NK-92 (cell line): ENCODE measurements around the gene FAM32A.
"Not testable (repeated sequence)": the region's sequence is repeated elsewhere in the genome, so short reads cannot be mapped to it uniquely, and the experiment has no call there.

ENCODE experiments used
- DNase-seq: peaks from one replicate; lab custom pipeline; 2025; ENCODE audit not compliant: unreplicated experiment; lab: John Stamatoyannopoulos, UW

Gene FAM32A

DNA sequence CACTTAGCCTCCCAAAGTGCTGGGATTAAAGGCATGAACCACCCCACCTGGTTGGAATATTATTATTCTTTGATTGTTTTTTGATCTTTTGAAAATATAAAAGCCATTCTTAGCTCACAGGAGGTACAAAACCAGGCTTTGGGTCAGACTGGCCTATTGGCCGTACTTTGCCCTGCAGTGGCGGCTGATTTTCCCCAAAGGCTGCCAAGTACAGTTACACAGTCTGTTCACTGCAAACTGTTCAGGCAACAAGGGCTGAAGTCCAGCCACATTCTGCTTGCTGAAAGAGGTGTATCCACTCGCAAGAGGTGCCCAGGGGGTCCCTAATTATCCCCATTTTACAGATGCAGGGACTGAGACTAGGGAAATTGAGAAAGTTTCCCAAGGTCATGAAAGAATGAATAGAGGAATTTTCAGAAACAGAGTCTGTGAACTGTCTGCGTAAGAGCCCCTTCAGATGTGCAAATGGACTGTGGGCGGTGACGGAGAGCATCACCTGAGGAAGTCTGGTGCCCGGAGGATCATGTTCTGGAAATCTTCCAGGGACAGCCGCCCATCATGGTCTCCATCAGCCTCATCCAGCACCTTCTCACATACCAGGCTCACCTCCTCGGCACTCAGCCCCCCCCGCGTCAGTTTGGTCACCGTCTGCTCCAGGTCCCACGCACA lies 20.9 kb upstream of the FAM32A start:
- no peak for DNase-seq

DNA sequence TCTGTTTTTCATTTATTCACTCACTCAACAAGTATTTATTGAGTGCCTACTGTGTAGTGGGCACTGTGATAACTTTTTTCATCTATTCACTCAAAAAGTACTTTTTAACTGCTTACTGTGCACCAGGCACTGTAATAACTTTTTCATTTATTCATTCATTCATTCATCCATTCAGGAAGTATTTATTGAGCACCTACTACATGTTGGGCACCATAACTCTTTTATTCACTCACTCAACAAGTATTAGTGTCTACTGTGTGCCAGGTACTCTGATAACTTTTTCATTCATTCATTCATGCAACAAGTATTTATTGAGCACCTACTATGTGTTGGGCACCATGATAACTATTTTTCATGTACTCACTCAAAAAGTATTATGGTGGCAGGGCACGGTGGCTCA lies 18.8 kb upstream of the FAM32A start:
- DNase-seq, result no peak

DNA sequence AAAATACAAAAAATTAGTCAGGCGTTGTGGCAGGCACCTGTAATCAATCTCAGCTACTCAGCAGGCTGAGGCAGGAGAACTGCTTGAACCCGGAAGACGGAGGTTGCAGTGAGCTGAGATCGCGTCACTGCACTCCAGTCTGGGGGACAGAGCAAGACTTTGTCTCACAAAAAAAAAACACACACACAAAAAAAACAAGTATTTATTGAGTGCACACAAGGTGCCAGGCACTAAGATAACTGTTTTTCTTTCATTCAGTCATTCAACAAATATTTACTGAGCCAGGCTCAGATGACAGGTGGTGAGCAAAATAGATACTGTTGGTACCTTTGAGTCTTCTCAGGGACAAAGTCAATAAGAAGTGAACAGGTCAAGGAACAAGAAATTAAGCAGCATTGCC lies 18.2 kb upstream of the FAM32A start:
- DNase-seq, result no peak

DNA sequence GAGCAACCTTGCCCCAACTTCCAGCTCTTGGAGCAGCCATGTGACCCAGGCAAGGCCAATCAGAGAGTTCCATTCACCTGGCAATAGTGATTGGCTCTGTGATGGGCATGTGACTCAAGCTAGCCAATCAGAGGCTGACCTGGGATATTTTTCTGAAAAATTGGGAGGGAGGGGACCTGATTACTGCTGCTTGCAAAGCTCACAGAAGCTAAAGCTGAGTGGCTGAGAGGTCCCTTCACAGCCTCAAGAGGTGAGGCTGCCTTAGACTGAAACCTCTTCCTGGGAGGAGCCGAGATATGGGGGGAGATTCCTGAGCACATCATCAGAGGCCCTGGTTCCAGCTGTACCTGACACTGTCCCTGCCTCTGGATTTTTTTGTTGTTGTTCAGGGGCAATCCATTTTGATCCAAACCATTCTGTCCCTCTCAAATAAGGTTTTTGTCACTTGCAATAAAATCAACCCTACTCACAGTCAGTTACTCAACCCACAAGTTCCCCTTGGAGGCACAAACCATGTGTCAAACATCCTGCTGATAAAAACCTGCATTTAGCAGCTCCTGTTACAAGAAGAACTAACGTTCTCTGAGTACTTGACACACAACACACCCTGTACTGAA lies 16.6 kb upstream of the FAM32A start:
- no peak for DNase-seq

DNA sequence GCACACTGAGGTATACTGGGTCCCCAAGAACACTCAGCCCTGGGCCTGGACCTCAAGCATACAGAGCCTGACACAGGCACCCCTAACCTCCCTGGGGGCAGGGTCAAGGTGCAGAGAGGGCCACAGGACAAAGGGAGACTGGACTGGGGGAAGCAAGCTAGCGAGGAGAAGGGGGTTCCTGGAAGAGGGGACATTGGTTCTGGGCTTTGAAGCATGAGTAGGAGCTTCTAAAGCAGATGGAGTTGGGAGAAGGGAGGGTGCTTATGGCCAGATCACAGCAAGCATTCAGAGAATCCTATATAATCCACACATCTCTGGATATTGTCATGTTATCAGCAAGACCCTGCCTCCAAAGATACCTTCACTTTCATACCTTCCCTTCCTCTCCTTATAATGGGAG lies 15.1 kb upstream of the FAM32A start:
- DNase-seq, result no peak

DNA sequence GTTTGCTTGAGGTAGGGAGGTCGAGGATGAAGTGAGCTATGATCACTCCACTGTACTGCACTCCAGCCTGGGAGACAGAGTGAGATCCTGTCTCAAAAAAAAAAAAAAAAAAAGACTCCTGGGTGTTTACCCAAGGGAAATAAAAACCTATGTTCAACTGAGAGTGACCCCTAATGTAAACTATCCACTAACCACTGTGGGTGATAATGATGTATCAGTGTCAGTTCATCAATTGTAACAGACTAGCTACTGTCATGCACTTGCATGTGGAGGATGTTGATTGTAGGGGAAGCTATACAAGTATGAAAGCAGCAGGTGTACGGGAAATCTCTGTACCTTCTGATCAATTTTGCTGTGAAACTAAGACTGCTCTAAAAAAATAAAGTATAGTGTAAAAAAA lies 9.3 kb upstream of the FAM32A start:
- no peak for DNase-seq

DNA sequence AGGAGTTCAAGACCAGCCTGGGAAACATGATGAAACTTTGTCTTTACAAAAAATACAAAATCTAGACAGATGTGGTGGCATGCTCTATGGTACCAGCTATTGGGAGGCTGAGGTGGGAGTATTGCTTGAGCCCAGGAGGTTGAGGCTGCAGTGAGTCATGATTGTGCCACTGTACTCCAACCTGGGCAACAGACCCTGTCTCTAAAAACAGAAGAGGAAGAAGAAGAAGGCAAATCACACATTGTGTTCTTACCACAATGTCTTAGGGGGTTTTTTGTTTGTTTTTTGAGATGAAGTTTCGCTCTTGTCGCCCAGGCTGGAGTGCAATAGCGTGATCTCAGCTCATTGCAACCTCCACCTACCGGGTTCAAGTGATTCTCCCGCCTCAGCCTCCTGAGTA lies 6.3 kb upstream of the FAM32A start:
- not testable (repeated sequence) for DNase-seq

DNA sequence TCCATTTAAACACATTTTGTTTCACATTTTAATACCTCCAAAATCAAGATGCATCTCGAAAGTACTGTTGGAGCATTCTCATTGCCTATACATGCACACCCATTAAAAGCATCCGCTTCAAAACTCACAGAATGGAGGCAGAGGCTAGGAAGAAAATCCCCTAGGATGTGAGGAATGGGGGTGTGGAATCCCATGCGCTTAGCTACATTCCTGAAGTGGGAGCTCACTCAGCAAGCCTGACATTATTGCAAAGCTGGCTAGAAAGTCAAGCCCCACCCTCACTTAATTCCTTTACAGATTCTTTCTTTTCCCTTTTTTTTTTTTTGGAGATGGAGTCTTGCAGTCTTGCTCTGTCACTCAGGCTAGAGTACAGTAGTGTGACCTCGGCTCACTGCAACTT lies 4.6 kb upstream of the FAM32A start:
- no peak for DNase-seq

DNA sequence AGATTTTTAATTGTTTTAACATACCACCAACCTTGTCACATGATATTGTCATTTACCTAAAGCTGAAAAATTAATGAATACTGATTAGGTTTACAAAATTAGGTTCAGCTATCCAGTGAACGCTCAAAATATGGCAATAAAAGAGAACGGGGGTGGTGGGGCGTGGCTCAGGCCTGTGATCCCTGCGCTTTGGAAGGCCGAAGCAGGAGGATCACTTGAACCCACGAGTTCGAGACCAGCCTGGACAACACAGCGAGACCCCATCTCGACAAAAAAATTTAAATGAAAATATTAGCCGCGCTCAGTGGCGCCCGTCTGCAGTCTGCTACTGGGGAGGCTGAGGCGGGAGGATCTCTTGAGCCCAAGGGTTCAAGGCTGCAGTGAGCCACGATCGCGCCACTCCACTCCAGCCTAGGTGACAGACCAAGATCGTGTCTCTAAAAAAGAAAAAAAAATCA lies 516 bp upstream of the FAM32A start:
- no peak for DNase-seq

DNA sequence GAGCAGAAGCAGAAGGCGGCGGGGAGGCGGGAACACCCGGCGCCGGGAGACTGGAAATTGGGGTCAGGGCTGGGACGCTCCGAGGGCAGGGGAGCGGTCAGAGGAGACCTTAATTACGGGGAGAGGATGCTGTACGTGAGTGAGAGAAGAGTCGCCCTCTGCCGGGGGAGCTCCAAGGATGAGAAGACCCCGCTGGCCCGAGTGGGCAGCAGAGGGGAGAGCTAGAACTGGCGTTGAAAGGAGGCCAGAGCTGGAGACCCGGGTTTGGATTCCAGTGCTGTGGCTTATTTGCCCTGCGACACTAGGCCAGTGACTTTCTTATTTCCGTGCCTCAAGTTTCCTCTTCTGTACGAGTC lies 536 bp downstream of the FAM32A start:
- DNase-seq, result no peak

DNA sequence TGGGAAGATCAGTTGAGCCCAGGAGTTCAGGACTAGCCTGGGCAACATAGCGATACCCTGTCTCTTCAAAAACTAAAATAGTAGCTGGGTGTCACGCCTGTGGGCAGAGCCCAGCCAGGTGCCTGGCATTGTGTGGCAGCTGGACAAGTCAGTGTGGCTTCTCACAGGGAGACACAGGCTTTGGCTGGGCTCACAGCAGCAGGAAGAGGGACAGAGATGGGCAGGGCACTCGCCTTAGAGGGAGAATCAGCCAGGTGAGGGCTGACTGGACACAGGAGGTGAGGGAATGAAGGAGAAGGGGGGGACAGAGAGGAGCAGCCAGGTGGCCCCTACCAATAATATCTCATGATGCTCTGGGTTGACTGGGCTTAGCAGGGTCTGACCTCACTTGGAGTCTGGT lies 3.3 kb downstream of the FAM32A start:
- DNase-seq, result no peak

DNA sequence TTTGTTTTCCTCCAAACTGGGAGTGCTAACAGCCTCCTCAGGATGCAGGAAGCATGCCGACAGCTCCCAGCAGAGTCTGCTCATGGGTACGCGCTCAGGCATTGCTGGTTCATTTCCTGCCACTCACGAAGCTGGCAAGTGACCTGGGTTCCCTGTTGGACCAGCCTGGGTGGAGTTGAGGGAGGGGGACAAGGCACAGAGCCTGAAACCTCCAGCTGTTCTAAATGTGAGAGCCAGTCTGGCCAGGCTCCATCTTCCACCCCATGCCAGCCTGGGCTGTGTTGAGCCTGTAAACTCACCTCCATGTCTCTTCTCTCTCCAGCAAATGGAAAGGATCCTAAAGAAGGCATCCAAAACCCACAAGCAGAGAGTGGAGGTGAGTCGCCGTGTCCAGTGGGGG lies 5.0 kb downstream of the FAM32A start:
- DNase-seq, result no peak

DNA sequence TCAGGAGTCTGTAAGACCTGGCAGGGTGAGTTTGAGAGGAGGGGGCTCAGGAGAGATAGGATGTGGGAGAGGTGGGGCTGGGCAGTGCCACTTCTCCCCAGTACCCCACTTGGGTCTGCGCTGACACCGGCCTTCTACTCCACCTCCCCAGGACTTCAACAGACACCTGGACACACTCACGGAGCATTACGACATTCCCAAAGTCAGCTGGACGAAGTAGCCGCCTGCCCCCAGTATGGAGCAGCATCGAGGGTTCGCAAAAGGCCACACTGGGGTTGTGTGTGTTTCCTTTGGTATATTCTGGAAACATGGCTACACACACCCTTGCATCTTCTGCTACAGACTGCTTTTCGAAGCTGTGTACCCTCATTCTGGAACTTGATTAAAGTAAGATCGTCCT lies 5.5 kb downstream of the FAM32A start:
- no peak for DNase-seq

DNA sequence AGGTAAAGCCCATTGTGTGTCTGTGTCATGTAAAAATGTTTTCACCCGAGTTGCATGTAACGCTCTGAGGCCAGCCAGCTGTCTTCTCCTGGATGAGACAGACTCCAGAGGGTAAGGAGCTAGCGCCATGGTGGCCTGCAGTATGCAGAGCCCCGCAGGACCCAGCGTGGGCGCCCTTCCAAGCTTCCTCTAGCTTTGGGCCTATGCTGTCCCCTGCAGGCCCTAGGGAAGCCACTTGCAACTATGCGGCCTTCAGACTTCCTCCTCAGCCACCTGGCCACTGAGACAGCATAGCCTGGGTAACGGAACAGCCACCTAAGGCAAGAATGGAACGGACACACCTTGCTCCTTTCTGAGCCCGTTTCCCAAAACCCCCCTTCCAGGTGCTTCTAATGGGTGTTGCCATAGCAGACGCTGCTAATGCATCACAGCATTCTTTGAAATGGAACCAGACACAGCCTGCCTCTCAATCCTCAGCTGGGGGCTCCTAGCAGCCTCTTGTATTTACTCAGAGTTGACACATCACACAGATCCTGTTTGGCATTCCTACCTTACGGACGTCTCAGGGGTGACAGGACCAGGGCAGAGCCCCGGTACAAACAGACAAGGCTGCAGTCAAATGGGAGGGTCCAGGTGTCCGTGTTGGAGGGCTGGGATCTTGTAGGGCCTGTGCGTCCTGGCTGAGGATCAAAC lies 6.2 kb downstream of the FAM32A start:
- DNase-seq, result no peak

DNA sequence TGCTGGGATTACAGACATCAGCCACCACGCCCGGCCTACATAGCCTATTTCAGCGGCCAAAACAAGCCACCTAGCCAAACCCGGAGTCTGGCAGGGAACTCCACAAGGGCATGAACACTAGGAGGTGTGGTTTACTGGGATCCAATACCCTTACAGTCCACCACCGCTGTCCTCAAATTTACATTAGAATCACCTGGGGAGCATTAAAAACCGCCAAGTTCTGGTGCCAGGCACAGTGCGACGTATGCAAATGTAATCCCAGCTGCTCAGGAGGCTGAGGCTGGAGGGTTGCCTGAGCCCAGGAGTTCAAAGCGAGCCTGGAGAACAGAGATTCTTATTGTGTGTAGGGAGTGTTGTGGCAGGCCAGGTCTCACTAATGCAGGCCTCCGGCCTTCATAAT lies 8.3 kb downstream of the FAM32A start:
- no peak for DNase-seq

DNA sequence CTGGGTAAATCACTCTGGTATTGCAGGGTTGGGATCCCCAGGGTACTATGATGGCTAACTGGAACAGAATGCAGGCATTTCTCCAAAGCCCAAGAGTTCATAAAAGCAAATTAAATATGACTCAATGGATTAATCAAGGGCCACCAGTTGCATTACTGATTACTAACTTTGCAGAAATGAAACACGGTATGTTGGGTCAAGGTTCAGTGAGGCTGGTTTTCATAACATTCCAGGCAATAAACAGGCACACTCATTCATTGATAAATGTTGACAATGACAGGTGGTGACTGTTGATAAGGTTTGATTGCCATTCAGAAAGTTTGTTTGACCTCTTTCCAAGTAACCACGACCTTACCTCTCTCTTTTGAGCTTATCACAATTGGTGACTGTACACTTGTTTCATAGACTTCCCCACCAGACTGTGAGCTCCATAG lies 12.0 kb downstream of the FAM32A start:
- no peak for DNase-seq

DNA sequence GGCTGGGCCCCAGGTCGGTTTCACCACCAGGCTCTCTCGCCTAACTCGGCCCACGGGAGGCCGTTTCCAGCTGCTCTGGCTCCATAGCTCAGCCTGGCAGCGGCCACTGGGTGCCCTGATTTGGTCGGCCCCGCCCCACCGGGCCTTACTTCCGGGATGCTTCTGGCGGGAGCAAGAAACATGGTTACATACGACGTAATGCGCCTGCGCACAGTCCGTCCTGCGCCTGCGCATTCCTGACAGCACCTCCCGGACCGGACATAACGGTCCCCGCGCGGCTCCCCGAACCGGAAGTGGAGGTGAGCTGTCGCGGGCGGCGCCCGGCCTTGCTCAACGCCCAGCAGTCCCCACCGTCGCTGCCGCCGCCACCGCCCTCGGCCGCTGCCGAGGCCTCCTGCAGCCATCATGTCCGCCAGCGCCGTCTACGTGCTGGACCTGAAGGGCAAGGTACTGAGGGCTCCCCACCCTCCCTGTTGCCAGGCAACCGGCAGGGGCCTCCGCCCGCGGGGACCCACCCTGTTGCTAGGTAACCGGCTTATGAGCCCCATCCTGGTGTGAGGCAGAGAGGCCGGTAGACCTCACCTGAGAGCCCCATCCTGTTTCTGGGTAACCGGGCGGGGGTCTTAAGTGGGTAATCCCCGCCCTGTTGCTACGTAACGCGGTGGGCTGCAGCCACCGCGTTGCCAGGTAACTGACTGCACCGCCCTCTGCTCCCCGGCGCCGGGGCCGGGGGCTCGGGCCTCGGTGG lies 12.6 kb downstream of the FAM32A start, which contains the start of gene AP1M1:
Gene AP1M1, plus strand, starts transcription at position 290 of the 748 bp plus-strand sequence. Its CDS starts 116 bp downstream, at position 406.
- peak; percentile 92 for DNase-seq

DNA sequence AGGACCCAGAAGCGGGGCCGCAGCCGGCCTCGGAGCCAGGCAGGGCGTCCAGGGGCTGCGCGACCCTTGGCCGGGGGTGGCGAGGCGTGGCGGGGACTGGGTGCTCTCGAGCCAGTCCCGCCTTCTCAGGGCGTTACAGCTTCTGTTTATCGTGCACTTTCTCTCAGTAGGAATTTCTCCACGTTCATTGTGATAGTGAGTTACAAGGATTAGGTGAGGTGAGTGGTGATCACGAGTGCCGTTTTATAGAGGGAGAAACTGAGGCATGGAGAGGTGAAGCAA lies 13.1 kb downstream of the FAM32A start:
- no peak for DNase-seq

DNA sequence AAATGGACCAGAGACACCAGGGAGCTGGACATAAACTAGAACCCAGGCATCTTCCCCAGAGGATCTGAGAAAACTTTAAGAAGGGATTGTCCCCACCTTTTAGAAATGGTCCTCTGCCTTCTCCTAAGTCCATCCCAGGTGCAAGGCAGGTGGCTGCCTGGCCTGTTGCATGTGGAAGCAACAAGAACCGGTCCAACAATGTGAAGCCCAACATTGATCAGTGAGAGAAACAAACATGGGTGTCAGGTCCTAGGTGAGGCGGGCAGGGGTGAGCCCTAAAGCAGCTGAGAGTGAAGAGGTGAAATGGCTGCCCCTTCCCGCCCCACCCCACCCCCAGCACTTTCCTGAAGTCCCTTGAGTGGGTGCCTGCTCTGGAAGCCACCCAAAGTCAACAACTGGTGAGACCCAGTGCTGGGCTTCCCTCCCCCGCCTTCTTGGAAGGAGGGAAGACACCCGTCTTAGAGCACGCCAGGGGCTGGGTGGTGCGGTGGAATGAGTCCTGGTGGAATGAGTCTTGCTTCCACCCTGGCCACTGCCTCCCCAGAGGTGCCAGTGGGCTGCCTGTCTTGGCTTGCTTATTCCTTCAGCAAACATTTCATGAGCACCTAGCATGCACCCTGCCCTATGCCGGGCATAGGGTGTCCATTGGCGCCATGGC lies 14.2 kb downstream of the FAM32A start:
- no peak for DNase-seq

DNA sequence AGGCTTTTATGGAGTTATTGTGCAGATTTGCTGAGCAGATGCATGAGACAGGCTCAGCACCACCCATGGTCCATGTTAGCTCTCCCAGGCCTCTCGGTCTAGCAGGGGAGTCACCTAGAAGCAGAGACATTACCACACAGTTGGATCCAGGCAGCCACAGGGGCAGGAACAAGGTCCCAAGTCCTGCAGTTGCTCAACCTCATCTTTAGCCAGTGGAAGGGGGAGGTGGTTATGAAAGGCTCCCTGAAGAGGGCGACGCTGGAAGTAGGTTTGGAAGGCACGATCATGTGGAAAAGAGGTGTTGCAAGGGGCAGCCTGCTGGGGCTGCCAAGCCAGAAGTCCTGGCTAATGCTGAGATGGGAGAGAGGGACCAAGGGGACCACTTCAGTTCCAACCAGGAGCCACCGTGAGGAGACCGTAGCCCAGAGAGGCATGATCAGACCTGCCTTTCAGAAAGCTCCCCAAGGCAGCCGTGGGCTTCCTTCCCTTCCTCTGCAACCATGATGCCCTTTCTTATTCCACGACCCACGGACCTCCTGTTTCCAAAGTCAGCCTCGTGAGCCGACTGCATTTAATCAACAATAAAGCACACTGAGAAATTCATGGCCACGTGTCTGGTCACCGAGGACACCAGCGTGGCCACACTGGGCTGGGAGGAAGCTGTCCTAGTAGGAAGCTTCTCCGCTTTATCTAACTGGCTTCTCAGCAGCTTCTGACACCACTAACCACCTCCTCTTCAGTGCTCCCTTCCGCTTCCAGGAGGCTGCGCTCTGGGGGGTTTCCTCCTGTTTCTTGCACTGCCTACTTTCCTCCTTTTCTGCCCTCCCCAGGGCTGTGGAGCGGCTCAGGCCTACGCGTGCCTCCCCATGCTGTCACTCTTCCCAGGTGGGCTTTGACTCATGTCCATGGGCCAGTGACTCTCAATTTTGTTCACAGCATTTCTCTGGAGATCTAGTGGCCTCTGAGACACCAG lies 15.1 kb downstream of the FAM32A start:
- DNase-seq, result no peak
